GM12878 (cell line): ENCODE results near the gene EEF1A2. TPM values are rescaled to one million over a fixed set of nuclear protein-coding genes. Genes with fewer than 3 reads are reported as not detected.

Experiments used
- ATAC-seq: fragments of 200-7000 bp; cut with Tn5 transposase; 3 replicates; pipeline ENCODE4 v1.9.1; 2020; ENCODE audit warnings: mild to moderate bottlenecking, moderate library complexity
- BruUV-seq: library from RNA; stranded (reverse); fragments of 400-500 nt; replicated peaks from 2 replicates; lab custom pipeline; 2021; lab: Mats Ljungman, UMichigan
- CTCF ChIA-PET: fragments of 300-600 bp; sonication (Branson Sonifier 250); formaldehyde crosslinking; extraction: SDS; loops from one replicate; lab custom pipeline; 2021; ENCODE audit warnings: inconsistent platforms; lab: Yijun Ruan, JAX
- POLR2A ChIA-PET: fragments of 350-600 bp; formaldehyde crosslinking; extraction: SDS; loops from one replicate; lab custom pipeline; 2021; ENCODE audit warnings: inconsistent platforms; lab: Charles Lee
- RAD21 ChIA-PET: fragments of 300-600 bp; sonication (Branson Sonifier 250); formaldehyde crosslinking; loops from one replicate; lab custom pipeline; 2023; ENCODE audit warnings: antibody characterized with exemption; ENCODE audit not compliant: unreplicated experiment; lab: Charles Lee
- SMC1A ChIA-PET: fragments of 300-600 bp; sonication (Branson Sonifier 250); formaldehyde crosslinking; loops from one replicate; lab custom pipeline; 2023; ENCODE audit not compliant: unreplicated experiment, uncharacterized antibody; lab: Charles Lee
- DNase-seq: peaks from one replicate; pipeline ENCODE4 v3.0.0-alpha.2; 2011; ENCODE audit warnings: low read depth, low spot score
- FAIRE-seq: peaks from 3 replicates; lab custom pipeline; 2011; peaks lifted over from hg19 to GRCh38; lab: Jason Lieb, UNC
- H2AFZ ChIP-seq: 2 replicates; pipeline ENCODE4 v1.6.0; 2011; ENCODE audit warnings: low read depth, low read length, control low read depth; ENCODE audit not compliant: control insufficient read depth
- H3K27ac ChIP-seq: 2 replicates; pipeline ENCODE4 v1.5.1; 2011; ENCODE audit warnings: control low read depth; ENCODE audit not compliant: control insufficient read depth, insufficient read depth
- H3K27me3 ChIP-seq, 2 experiments: replicated peaks in 1 of 2; 2 replicates each; pipeline versions ENCODE4 v1.6.0 to v1.6.1; 2011; ENCODE audit warnings: low read length in 1 of 2; ENCODE audit not compliant: control insufficient read depth in 2 of 2, insufficient read depth in 2 of 2
- H3K36me3 ChIP-seq, 2 experiments: 2 replicates each; pipeline ENCODE4 v1.5.1; 2011; ENCODE audit warnings: low read length in 1 of 2; ENCODE audit not compliant: control insufficient read depth in 2 of 2, insufficient read depth in 2 of 2
- H3K4me1 ChIP-seq: 2 replicates; pipeline ENCODE4 v1.6.1; 2011; ENCODE audit warnings: mild to moderate bottlenecking, low read length, moderate library complexity, mixed read lengths; ENCODE audit not compliant: control insufficient read depth, insufficient read depth
- H3K4me2 ChIP-seq: 2 replicates; pipeline ENCODE4 v1.6.0; 2011; ENCODE audit warnings: control low read depth; ENCODE audit not compliant: control insufficient read depth, insufficient read depth
- H3K4me3 ChIP-seq: fragments of 200-600 bp; sonication (generic); 2 replicates; pipeline ENCODE4 v1.5.1; 2016
- H3K79me2 ChIP-seq: 2 replicates; pipeline ENCODE4 v1.6.0; 2011; ENCODE audit warnings: low read length; ENCODE audit not compliant: control insufficient read depth, insufficient read depth
- H3K9ac ChIP-seq: 2 replicates; pipeline ENCODE4 v1.8.0; 2011; ENCODE audit warnings: low read length, control low read depth, mixed read lengths; ENCODE audit not compliant: control insufficient read depth, insufficient read depth
- H3K9me3 ChIP-seq: replicated peaks from 3 replicates; pipeline ENCODE4 v1.5.1; 2011; ENCODE audit warnings: mild to moderate bottlenecking, low read length; ENCODE audit not compliant: control insufficient read depth, insufficient read depth
- H4K20me1 ChIP-seq: 2 replicates; pipeline ENCODE4 v1.6.0; 2011; ENCODE audit not compliant: control insufficient read depth, insufficient read depth
- BHLHE40 ChIP-seq, 2 experiments: fragments of 450-650 bp in 1 of 2; IDR thresholded peaks; 2 replicates each; pipeline ENCODE4 v1.6.1; 2011 to 2017; ENCODE audit warnings: low read depth in 2 of 2, borderline replicate concordance in 1 of 2, improper control_type of control experiment in 1 of 2, low read length in 1 of 2, mild to moderate bottlenecking in 1 of 2
- HCFC1 ChIP-seq: fragments of 150-350 bp; IDR thresholded peaks from 2 replicates; pipeline ENCODE4 v1.6.1; 2014; ENCODE audit warnings: low read length
- IKZF1 ChIP-seq: fragments of 450-650 bp; conservative IDR thresholded peaks from 2 replicates; pipeline ENCODE4 v1.6.1; 2017; ENCODE audit warnings: antibody characterized with exemption, mild to moderate bottlenecking
- LARP7 ChIP-seq: fragments of 450-650 bp; IDR thresholded peaks from 2 replicates; pipeline ENCODE4 v1.6.1; 2017; ENCODE audit warnings: mild to moderate bottlenecking
- MEF2B ChIP-seq: fragments of 450-650 bp; IDR thresholded peaks from 2 replicates; pipeline ENCODE4 v1.6.1; 2018; ENCODE audit warnings: mild to moderate bottlenecking, moderate library complexity; ENCODE audit not compliant: partially characterized antibody, poor library complexity, severe bottlenecking
- POLR2AphosphoS2 ChIP-seq: IDR thresholded peaks from 2 replicates; pipeline ENCODE4 v1.6.1; 2011; ENCODE audit warnings: low read depth, mild to moderate bottlenecking, low read length, improper control_type of control experiment, moderate library complexity
- RFX5 ChIP-seq: IDR thresholded peaks from 2 replicates; pipeline ENCODE4 v1.6.1; 2011; ENCODE audit warnings: low read depth, low read length, improper control_type of control experiment
- SIX5 ChIP-seq: IDR thresholded peaks from 2 replicates; pipeline ENCODE4 v1.6.1; 2011; ENCODE audit warnings: mild to moderate bottlenecking, low read depth, low read length, moderate library complexity; ENCODE audit not compliant: severe bottlenecking
- SREBF2 ChIP-seq: IDR thresholded peaks from 2 replicates; pipeline ENCODE4 v1.6.1; 2012; ENCODE audit warnings: mild to moderate bottlenecking, low read length
- WGBS: methylation state at CpG from one replicate; pipeline ENCODE4 v1.1.6; 2016; ENCODE audit warnings: low lambda C conversion rate; ENCODE audit not compliant: insufficient replicate concordance, insufficient coverage; ENCODE audit errors: missing lambda C conversion rate; 5-methylcytosine and 5-hydroxymethylcytosine counted together
- in situ Hi-C: fragments of 300-500 bp; cut with MboI; formaldehyde crosslinking; loops from 9 replicates; pipeline ENCODE4 v1.14.3; 2018; ENCODE audit warnings: mixed read lengths
- intact Hi-C: fragments of 100-400 bp; cut with micrococcal nuclease; formaldehyde crosslinking; loops from one replicate; pipeline ENCODE4 v1.14.2; 2022; ENCODE audit not compliant: unreplicated experiment
- polyA plus RNA-seq, 11 experiments: library from polyadenylated mRNA; depleted of rRNA in 4 of 11; unstranded in 6 of 11; stranded (reverse) in 5 of 11; fragments of >200 nt; fragmentation: Nextera tagmentation in 4 of 11; fragmentation: Illumina TruSeq in 1 of 11; extraction: Ambion mirVana in 4 of 11; extraction: Trizol in 1 of 11; gene quantifications; 1 replicate in 1 of 11; 2 replicates in 10 of 11; pipeline versions ENCODE4 v1.2.1 to v1.2.3, GENCODE V29; 2011 to 2016; ENCODE audit warnings: inconsistent platforms in 2 of 11, missing spikeins in 2 of 11, low read depth in 1 of 11
- total RNA-seq, 4 experiments: library from RNA; depleted of rRNA in 3 of 4; stranded (reverse); fragments of >200 nt in 3 of 4; fragmentation: Illumina TruSeq in 1 of 4; extraction: Trizol in 1 of 4; gene quantifications; 2 replicates each; pipeline versions ENCODE4 v1.2.1 to v1.2.3, GENCODE V29; 2013 to 2021

EEF1A2 gene
- total and polyA plus RNA-seq, 10 of the 15 experiments (the other 5 are each of a cell fraction or from before 2014, with no cell fraction given), result 0.56 TPM; not detected in 9

DNA sequence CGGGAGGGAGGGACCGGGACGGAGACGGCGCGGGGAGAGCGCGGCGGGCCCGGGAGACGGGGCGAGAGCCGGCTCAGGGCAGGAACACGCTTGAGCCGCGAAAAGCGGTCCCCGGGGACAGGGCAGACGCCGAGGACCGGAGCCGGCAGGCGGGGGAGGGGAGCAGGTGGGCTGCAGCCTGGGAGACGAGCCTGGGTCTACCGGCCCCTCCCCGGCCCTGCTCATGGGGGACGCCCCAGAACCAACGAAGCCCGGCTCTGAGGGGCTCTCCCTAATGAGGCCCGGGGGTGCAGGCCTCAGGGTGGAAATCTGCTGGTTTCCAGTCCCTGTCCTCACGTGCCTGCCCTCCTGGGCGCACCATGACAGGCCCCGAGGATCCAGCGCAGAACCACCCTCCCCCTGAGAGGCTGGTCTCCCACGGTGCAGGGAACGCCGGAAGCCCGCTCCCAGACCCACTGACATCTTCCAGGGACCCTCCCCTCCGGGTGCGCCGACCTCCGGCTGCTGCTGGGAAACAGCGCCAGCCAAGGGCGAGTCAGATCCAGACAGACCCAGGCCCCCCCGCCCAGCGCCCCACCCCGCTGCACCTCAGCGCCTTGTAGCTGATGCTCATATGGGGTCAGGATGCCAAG is 571 bp upstream of the EEF1A2 start:
- DNase-seq (no peak), ATAC-seq (no peak), FAIRE-seq (no peak)
- H3K9me3 ChIP-seq, result no peaks in the 10 kb centered on the region; the same call in 2 of the 3 replicates
- no peaks in the 10 kb centered on the region for H3K36me3 ChIP-seq
- in situ Hi-C loops, result no loop called here
- no peaks in the 10 kb centered on the region for H4K20me1 ChIP-seq
- H3K4me2 ChIP-seq, result no peak overlapping the region
- H2AFZ ChIP-seq, result no peak overlapping the region
- 33% methylated on average over 29 of the region's 48 CpGs for WGBS
- POLR2A ChIA-PET, result no interaction called here
- no peak overlapping the region for H3K4me3 ChIP-seq
- CTCF ChIA-PET, result no interaction called here
- SMC1A ChIA-PET, result no interaction called here
- BruUV-seq, result no TSS peak
- RAD21 ChIA-PET, result no interaction called here
- no peak overlapping the region for H3K27ac ChIP-seq
- H3K27me3 ChIP-seq, result peaks cover 1 to 4% of the 10 kb centered on the region in 2 experiments; a peak in 3 of 4 replicates
- intact Hi-C loops, result no loop called here
- no peaks in the 10 kb centered on the region for H3K4me1 ChIP-seq
- H3K79me2 ChIP-seq, result no peaks in the 10 kb centered on the region
- peak; percentile 53 to 84; a peak in 3 of 4 replicates for TF ChIP-seq BHLHE40 (IDR thresholded peaks at IDR 0.05; ENCODE audit: borderline replicate concordance in 1 of 2, low read depth in 2 of 2, low read length in 1 of 2)
- TF ChIP-seq SREBF2, result no peak
- TF ChIP-seq SIX5, result no peak
- peak; percentile 31 for TF ChIP-seq MEF2B
- no peak for TF ChIP-seq RFX5
- no peak for TF ChIP-seq HCFC1
- no peak for TF ChIP-seq LARP7
- no peak for TF ChIP-seq POLR2AphosphoS2
- TF ChIP-seq IKZF1, result peak; percentile 23; the same call in 1 of the 2 replicates
- TF ChIP-seq, all 136 proteins: peak for 3
- H3K9ac ChIP-seq, result no peak overlapping the region
